Mucosa of descending colon (tissue), 3 donors: Measurements from ENCODE around the gene LTA4H. TPM values are rescaled to one million over a fixed set of nuclear protein-coding genes. Genes with fewer than 3 reads are reported as not detected.

ENCODE experiments used
- ATAC-seq: fragments of 200-7000 bp; cut with Tn5 transposase; one replicate; pipeline ENCODE4 v1.9.1; 2020; ENCODE audit warnings: mild to moderate bottlenecking, moderate library complexity
- DNase-seq, 3 donors: peaks; one replicate each; pipeline ENCODE4 v3.0.0-alpha.2; 2020
- H3K36me3 ChIP-seq: fragments of 200-600 bp; one replicate; pipeline ENCODE4 v1.8.0; 2021; ENCODE audit warnings: low read depth, mild to moderate bottlenecking
- H3K4me1 ChIP-seq: fragments of 200-600 bp; one replicate; pipeline ENCODE4 v1.8.0; 2021; ENCODE audit warnings: low read depth, mild to moderate bottlenecking
- H3K4me3 ChIP-seq: fragments of 200-600 bp; one replicate; pipeline ENCODE4 v1.8.0; 2021; ENCODE audit warnings: mild to moderate bottlenecking
- H3K9me3 ChIP-seq: fragments of 200-600 bp; one replicate; pipeline ENCODE4 v1.8.0; 2021; ENCODE audit warnings: mild to moderate bottlenecking
- intact Hi-C, 2 donors: fragments of 100-400 bp; cut with DNase I in 1 of 2; cut with micrococcal nuclease in 1 of 2; formaldehyde crosslinking; loops; one replicate each; pipeline versions ENCODE4 v1.11.0 to v1.11.1; 2022; cut with DNase I, micrococcal nuclease
- total RNA-seq, 3 donors: library from RNA; stranded (reverse); fragmentation: NEBNext Ultra II Directional in 2 of 3; extraction: Animal tissue kit (Norgen Biotek cat#: 25700) in 2 of 3; gene quantifications; one replicate each; pipeline versions ENCODE4 v1.2.1 to v1.2.4, GENCODE V29; 2021 to 2023
- TF ChIP-seq, protein P1 (sequence below): fragments of 200-600 bp; IDR thresholded peaks from one replicate; pipeline ENCODE4 v1.8.0; 2022; ENCODE audit warnings: antibody characterized with exemption, mild to moderate bottlenecking
- donor health status: DM: no; HTN: no; CAD: no; lungs with moderate emphysema.
- donor health status: DM: no; HTN: no; CAD: no.
- donor health status: DM: no; HTN: yes; CAD: no.

The LTA4H gene
- total RNA-seq, 3 donors from 2014 or later: 52.8 to 68.2 (median 56.9) TPM

GRCh38 chr12:96078231-96079135 lies 43.1 kb upstream of the LTA4H start:
- intact Hi-C loops: no loop called here
- no peak for DNase-seq
- ATAC-seq: no peak
- Histone ChIP-seq H3K9me3 (no peaks in the 10 kb centered on the region), H3K4me1 (no peaks in the 10 kb centered on the region), H3K4me3 (no peak overlapping the region), H3K36me3 (no peaks in the 10 kb centered on the region)
- TF ChIP-seq, protein P1, sequence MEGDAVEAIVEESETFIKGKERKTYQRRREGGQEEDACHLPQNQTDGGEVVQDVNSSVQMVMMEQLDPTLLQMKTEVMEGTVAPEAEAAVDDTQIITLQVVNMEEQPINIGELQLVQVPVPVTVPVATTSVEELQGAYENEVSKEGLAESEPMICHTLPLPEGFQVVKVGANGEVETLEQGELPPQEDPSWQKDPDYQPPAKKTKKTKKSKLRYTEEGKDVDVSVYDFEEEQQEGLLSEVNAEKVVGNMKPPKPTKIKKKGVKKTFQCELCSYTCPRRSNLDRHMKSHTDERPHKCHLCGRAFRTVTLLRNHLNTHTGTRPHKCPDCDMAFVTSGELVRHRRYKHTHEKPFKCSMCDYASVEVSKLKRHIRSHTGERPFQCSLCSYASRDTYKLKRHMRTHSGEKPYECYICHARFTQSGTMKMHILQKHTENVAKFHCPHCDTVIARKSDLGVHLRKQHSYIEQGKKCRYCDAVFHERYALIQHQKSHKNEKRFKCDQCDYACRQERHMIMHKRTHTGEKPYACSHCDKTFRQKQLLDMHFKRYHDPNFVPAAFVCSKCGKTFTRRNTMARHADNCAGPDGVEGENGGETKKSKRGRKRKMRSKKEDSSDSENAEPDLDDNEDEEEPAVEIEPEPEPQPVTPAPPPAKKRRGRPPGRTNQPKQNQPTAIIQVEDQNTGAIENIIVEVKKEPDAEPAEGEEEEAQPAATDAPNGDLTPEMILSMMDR: no peak

DNA sequence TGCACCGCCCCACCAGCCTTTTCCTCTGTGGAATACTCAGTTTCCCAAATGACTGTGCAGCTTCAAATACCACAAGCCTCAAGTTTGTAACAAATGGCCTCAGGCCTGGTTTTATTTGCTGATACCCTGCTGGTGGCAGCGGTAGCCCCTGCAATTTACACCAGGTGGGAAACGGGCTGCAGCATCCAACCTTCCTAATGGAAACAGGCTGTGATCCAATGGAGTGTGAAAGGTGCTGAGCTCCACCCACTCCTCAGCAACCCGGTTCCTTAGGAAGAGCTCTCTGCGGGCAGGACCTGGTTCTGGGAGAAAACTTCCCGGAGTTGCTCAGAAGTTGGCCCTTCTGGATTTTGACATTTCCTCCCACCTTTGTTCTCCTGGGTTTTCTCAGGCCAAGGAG lies 41.7 kb upstream of the LTA4H start:
- H3K9me3 ChIP-seq: no peaks in the 10 kb centered on the region
- TF ChIP-seq, protein P1: no peak
- no peak overlapping the region for H3K4me3 ChIP-seq
- no peak for DNase-seq
- intact Hi-C loops: no loop called here
- H3K4me1 ChIP-seq: no peaks in the 10 kb centered on the region
- no peak for ATAC-seq
- no peaks in the 10 kb centered on the region for H3K36me3 ChIP-seq

- no peaks in the 10 kb centered on the region for H3K4me1 ChIP-seq
- DNase-seq (no peak), ATAC-seq (no peak)
- TF ChIP-seq, protein P1: no peak
- no peaks in the 10 kb centered on the region for H3K9me3 ChIP-seq
- H3K36me3 ChIP-seq: no peaks in the 10 kb centered on the region
- intact Hi-C loops: no loop called here
- no peak overlapping the region for H3K4me3 ChIP-seq
These were observed 40.2 kb upstream of the LTA4H start for GRCh38 chr12:96075560-96075959.

GRCh38 chr12:96073346-96074330 lies 38.3 kb upstream of the LTA4H start:
- ATAC-seq (peak; percentile 77), DNase-seq (no peak)
- TF ChIP-seq, protein P1: no peak
- no peaks in the 10 kb centered on the region for H3K4me1 ChIP-seq
- H3K36me3 ChIP-seq: no peaks in the 10 kb centered on the region
- intact Hi-C loops: no loop called here
- H3K9me3 ChIP-seq: no peaks in the 10 kb centered on the region
- H3K4me3 ChIP-seq: no peak overlapping the region

DNA sequence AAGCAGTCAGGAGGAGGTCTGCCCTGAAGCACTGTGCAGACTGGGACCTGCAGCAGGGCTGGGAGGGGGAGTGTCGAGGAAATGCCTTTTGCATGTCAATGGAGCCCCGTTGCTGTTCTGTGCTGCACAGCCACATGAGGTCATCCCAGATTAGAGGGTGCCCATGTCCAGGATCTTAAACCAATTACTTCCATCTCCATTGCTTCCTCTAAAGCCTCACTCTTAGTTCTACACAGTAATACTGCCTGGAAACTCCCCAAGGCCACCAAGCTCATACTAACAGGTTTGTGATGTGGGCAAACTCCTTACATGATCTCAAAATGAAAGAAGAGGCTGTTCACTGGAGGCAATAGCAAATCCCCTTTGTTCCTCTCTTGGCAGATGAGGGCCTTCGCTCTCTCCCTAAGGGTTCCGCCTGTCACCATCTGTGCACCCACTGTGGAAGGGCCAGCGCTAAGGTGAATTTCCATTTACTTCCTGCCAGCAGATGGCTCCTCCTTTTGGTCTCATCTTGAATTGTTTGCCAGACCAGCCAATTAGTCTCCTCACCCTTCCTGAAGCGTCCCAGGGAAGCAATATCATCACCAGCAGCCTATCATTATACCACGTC lies 35.4 kb upstream of the LTA4H start:
- H3K36me3 ChIP-seq: no peaks in the 10 kb centered on the region
- TF ChIP-seq, protein P1: no peak
- DNase-seq (peak in 1 of 3 donors; percentile 21), ATAC-seq (peak; percentile 48)
- H3K4me1 ChIP-seq: no peaks in the 10 kb centered on the region
- intact Hi-C loops: no loop called here
- no peaks in the 10 kb centered on the region for H3K9me3 ChIP-seq
- H3K4me3 ChIP-seq: no peak overlapping the region
